GM21423 (cell line): ENCODE measurements around the gene ZNF79.
A peak's percentile ranks its signal among the peaks of the same experiment; 100 is the strongest.

Source experiments
- ATAC-seq: cut with Tn5 transposase; IDR thresholded peaks from one replicate; pipeline ENCODE4 v1.9.1; 2021; ENCODE audit warnings: mild to moderate bottlenecking, moderate library complexity; ENCODE audit not compliant: unreplicated experiment

ZNF79 gene

GRCh38 chr9:127423934-127424675, at the start of gene ZNF79:
Gene ZNF79, plus strand, starts transcription at chr9:127424382. Its CDS starts 406 bp downstream, at chr9:127424788.
- ATAC-seq: peak; percentile 88

- no peak for ATAC-seq
Observed at GRCh38 chr9:127380479-127380878, 43.7 kb upstream of the ZNF79 start.

GRCh38 chr9:127382541-127382940, 41.6 kb upstream of the ZNF79 start:
- ATAC-seq: no peak

- no peak for ATAC-seq
Observed at GRCh38 chr9:127384016-127384730, 40.0 kb upstream of the ZNF79 start.

GRCh38 chr9:127384901-127385300, 39.3 kb upstream of the ZNF79 start:
- ATAC-seq: no peak

GRCh38 chr9:127386249-127386648, 37.9 kb upstream of the ZNF79 start:
- ATAC-seq: no peak

- no peak for ATAC-seq
Observed at GRCh38 chr9:127386981-127387380, 37.2 kb upstream of the ZNF79 start.

GRCh38 chr9:127388037-127388855, 35.9 kb upstream of the ZNF79 start:
- ATAC-seq: peak; percentile 81

GRCh38 chr9:127388856-127389238, 35.3 kb upstream of the ZNF79 start:
- no peak for ATAC-seq

- ATAC-seq: no peak
Observed at GRCh38 chr9:127389381-127390247, 34.6 kb upstream of the ZNF79 start.

GRCh38 chr9:127390248-127390545, 34.0 kb upstream of the ZNF79 start:
- ATAC-seq: no peak

GRCh38 chr9:127390563-127390962, 33.6 kb upstream of the ZNF79 start:
- no peak for ATAC-seq

- no peak for ATAC-seq
Observed at GRCh38 chr9:127392166-127392565, 32.0 kb upstream of the ZNF79 start.

GRCh38 chr9:127392976-127393375, 31.2 kb upstream of the ZNF79 start:
- no peak for ATAC-seq

GRCh38 chr9:127393645-127394044, 30.5 kb upstream of the ZNF79 start:
- no peak for ATAC-seq

- no peak for ATAC-seq
Observed at GRCh38 chr9:127395497-127396252, 28.5 kb upstream of the ZNF79 start.

- no peak for ATAC-seq
Observed at GRCh38 chr9:127396253-127396807, 27.9 kb upstream of the ZNF79 start.

GRCh38 chr9:127396808-127397645, 27.2 kb upstream of the ZNF79 start, which contains the start of gene SLC2A8:
Gene SLC2A8, plus strand, starts transcription at chr9:127397169. Its CDS starts 62 bp downstream, at chr9:127397231.
- peak; percentile 93 for ATAC-seq
